Measurements from ENCODE around the gene FXN. TPM values are rescaled to one million over a fixed set of nuclear protein-coding genes. Genes with fewer than 3 reads are reported as not detected.

The FXN gene
- total and polyA plus RNA-seq, 4 donors: 3.6 to 13.5 (median 10.6) TPM

DNA sequence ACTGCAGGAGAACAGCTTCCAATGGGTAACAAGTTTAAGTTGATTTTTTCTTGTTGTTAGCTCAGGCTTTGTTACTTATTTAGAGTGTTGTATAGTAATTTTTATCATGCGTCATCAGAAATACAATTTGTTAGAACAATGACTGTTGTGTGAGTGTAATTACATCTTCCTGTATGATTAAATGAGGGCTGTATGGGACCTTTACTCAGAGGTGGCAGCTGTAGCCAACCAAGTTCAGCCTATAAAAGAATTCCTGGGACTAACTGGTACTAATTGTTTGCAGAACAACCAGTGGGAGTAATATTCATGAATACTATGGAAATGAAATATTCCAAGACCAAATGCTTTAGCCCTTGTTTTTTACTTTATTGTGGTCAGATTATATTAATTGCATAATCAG is 107.7 kb downstream of the FXN start:
- TF ChIP-seq, protein P1, sequence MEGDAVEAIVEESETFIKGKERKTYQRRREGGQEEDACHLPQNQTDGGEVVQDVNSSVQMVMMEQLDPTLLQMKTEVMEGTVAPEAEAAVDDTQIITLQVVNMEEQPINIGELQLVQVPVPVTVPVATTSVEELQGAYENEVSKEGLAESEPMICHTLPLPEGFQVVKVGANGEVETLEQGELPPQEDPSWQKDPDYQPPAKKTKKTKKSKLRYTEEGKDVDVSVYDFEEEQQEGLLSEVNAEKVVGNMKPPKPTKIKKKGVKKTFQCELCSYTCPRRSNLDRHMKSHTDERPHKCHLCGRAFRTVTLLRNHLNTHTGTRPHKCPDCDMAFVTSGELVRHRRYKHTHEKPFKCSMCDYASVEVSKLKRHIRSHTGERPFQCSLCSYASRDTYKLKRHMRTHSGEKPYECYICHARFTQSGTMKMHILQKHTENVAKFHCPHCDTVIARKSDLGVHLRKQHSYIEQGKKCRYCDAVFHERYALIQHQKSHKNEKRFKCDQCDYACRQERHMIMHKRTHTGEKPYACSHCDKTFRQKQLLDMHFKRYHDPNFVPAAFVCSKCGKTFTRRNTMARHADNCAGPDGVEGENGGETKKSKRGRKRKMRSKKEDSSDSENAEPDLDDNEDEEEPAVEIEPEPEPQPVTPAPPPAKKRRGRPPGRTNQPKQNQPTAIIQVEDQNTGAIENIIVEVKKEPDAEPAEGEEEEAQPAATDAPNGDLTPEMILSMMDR (IDR thresholded peaks at IDR 0.05; ENCODE audit: control extremely low read depth, extremely low read depth): no peak
- no peaks in the 10 kb centered on the region for H3K9me3 ChIP-seq (ENCODE audit: control insufficient read depth in 4 of 4, insufficient read depth in 3 of 4, low read length in 3 of 4)
- no peaks in the 10 kb centered on the region for H3K27me3 ChIP-seq (ENCODE audit: control insufficient read depth in 3 of 3, insufficient read depth in 3 of 3, low read length in 2 of 3)
- H3K4me1 ChIP-seq (ENCODE audit: control insufficient read depth in 5 of 5, insufficient read depth in 5 of 5, low read length in 5 of 5): peaks cover 0 to 18% (median 6%) of the 10 kb centered on the region in 5 donors
- ATAC-seq (ENCODE audit: insufficient read depth, low FRiP score) (no peak), DNase-seq (no peak)
- 73 to 78% methylated on average over 1 of the region's 1 CpG for WGBS, 2 donors
- no peak overlapping the region for H3K9ac ChIP-seq (ENCODE audit: insufficient read depth in 1 of 2, low read length in 2 of 2)
- no peaks in the 10 kb centered on the region for H3K36me3 ChIP-seq (ENCODE audit: control insufficient read depth in 4 of 4, insufficient read depth in 4 of 4, low read length in 4 of 4)
- H3K27ac ChIP-seq (ENCODE audit: low read depth in 1 of 2, low read length in 1 of 2): no peak overlapping the region
- no peak overlapping the region for H3K4me3 ChIP-seq

DNA sequence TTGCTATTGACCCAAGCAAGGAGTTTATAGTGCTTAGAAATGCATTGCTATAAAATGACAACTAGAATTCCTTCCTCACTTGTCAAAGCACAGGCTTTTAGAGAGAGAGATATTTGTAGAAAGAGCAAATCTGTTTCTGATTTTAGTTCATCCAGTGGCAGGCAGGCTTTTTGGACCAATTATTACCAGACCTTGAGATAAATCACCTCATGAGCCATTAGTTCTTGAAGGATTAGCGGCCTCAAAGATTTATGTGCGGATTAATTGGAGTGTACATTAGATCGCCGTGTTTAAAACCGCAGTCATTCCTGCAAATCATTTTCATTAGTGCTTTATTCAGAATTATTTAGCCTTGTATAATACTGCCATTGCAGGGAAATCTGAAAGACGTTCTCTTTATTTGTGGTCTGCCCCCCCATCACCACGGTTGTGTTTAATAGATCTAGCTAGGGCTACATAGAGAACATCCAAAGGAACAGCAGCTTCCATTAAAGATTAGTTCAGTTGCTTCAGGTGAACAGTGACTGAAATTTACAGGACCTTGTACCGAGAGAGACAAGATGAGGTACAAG is 109.7 kb downstream of the FXN start:
- ATAC-seq (ENCODE audit: insufficient read depth, low FRiP score) (no peak), DNase-seq (no peak)
- no peak overlapping the region for H3K4me3 ChIP-seq
- peaks cover 0 to 22% (median 6%) of the 10 kb centered on the region in 5 donors for H3K4me1 ChIP-seq (ENCODE audit: control insufficient read depth in 5 of 5, insufficient read depth in 5 of 5, low read length in 5 of 5)
- H3K27ac ChIP-seq (ENCODE audit: low read depth in 1 of 2, low read length in 1 of 2): no peak overlapping the region
- TF ChIP-seq, protein P1 (IDR thresholded peaks at IDR 0.05; ENCODE audit: control extremely low read depth, extremely low read depth): no peak
- WGBS, 2 donors: 96 to 97% methylated on average over 8 of the region's 8 CpGs
- no peaks in the 10 kb centered on the region for H3K27me3 ChIP-seq (ENCODE audit: control insufficient read depth in 3 of 3, insufficient read depth in 3 of 3, low read length in 2 of 3)
- H3K36me3 ChIP-seq (ENCODE audit: control insufficient read depth in 4 of 4, insufficient read depth in 4 of 4, low read length in 4 of 4): no peaks in the 10 kb centered on the region
- H3K9me3 ChIP-seq (ENCODE audit: control insufficient read depth in 4 of 4, insufficient read depth in 3 of 4, low read length in 3 of 4): no peaks in the 10 kb centered on the region
- no peak overlapping the region for H3K9ac ChIP-seq (ENCODE audit: insufficient read depth in 1 of 2, low read length in 2 of 2)

DNA sequence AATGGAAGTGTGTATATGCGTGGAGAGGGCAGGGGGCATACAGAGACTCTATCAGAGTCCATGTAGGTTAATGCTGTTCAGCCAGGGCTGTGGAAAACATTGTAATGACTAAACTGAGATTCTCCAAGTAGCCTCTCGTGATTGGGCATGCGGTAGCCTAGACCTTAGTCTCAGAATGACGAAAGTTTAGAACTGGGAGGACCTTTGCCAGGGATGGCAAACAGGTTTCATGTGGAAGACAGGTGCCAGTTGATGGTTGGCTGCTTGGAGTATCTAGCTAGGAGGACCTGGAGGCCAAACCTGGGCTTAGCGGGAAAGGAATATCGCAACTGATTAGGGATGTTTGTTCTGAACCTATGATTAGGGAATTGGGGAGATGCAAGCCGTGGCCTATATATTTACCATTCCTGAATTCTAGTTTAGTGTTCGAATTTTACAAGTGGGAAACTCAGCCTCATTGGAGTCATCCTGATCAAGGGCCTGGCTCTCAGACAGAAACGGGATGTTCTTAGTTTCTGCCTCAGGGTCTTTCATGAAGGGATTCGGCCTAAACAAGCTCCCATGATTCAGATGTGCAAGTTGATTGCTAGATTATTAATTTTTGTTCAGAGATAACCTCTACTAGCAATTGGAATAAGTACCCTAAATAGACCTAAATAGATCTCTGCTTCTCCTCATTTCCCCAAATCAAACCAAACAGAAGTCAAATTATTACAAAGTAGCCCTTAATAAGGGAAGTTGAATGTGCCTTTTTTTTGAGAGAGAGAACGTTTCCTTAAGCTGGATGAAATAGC is 111.7 kb downstream of the FXN start:
- 93 to 94% methylated on average over 11 of the region's 11 CpGs for WGBS, 2 donors
- TF ChIP-seq, protein P1 (IDR thresholded peaks at IDR 0.05; ENCODE audit: control extremely low read depth, extremely low read depth): no peak
- Histone ChIP-seq H3K9ac (ENCODE audit: insufficient read depth in 1 of 2, low read length in 2 of 2) (no peak overlapping the region), H3K36me3 (ENCODE audit: control insufficient read depth in 4 of 4, insufficient read depth in 4 of 4, low read length in 4 of 4) (no peaks in the 10 kb centered on the region), H3K27me3 (ENCODE audit: control insufficient read depth in 3 of 3, insufficient read depth in 3 of 3, low read length in 2 of 3) (no peaks in the 10 kb centered on the region), H3K4me3 (no peak overlapping the region), H3K4me1 (ENCODE audit: control insufficient read depth in 5 of 5, insufficient read depth in 5 of 5, low read length in 5 of 5) (peaks cover 0 to 17% (median 4%) of the 10 kb centered on the region in 5 donors), H3K27ac (ENCODE audit: low read depth in 1 of 2, low read length in 1 of 2) (no peak overlapping the region), H3K9me3 (ENCODE audit: control insufficient read depth in 4 of 4, insufficient read depth in 3 of 4, low read length in 3 of 4) (no peaks in the 10 kb centered on the region)
- ATAC-seq (ENCODE audit: insufficient read depth, low FRiP score) (no peak), DNase-seq (no peak)
